K562 (cell line): ENCODE data around the gene AHR.

ENCODE experiments used
- CBX5 ChIP-seq: IDR thresholded peaks from 2 replicates; pipeline ENCODE4 v1.6.1; 2014; ENCODE audit warnings: low read depth, borderline replicate concordance
- NFXL1 ChIP-seq: fragments of 450-650 bp; formaldehyde crosslinking; IDR thresholded peaks from 2 replicates; pipeline ENCODE4 v1.4.0; 2021; ENCODE audit warnings: mild to moderate bottlenecking
- SMAD1 ChIP-seq: fragments of 150-350 bp; IDR thresholded peaks from 2 replicates; pipeline ENCODE4 v1.6.1; 2014; ENCODE audit warnings: low read length, low read depth; ENCODE audit not compliant: partially characterized antibody
- SP1 ChIP-seq: sonication (generic); formaldehyde crosslinking; IDR thresholded peaks from 2 replicates; pipeline ENCODE4 v1.8.1; 2022; ENCODE audit warnings: mild to moderate bottlenecking, missing genetic modification reagents
- SRSF1 ChIP-seq: fragments of 200-400 bp; formaldehyde crosslinking; IDR thresholded peaks from 2 replicates; pipeline ENCODE4 v1.6.1; 2017; ENCODE audit warnings: mild to moderate bottlenecking, low read depth, low read length, moderate library complexity
- TAF1 ChIP-seq: IDR thresholded peaks from 2 replicates; pipeline ENCODE4 v1.6.1; 2011; ENCODE audit warnings: mild to moderate bottlenecking, low read length, moderate library complexity; ENCODE audit not compliant: insufficient read depth, control insufficient read depth, severe bottlenecking; ENCODE audit errors: extremely low read depth
- TF ChIP-seq, protein P1 (sequence below), 2 experiments: fragments of 450-650 bp in 1 of 2; sonication (generic) in 1 of 2; formaldehyde crosslinking in 1 of 2; IDR thresholded peaks in 1 of 2; conservative IDR thresholded peaks in 1 of 2; 2 replicates each; pipeline versions ENCODE4 v1.6.1 to v1.8.1; 2016 to 2023; ENCODE audit warnings: mild to moderate bottlenecking in 2 of 2, moderate library complexity in 2 of 2, inconsistent platforms in 1 of 2, missing genetic modification reagents in 1 of 2

DNA sequence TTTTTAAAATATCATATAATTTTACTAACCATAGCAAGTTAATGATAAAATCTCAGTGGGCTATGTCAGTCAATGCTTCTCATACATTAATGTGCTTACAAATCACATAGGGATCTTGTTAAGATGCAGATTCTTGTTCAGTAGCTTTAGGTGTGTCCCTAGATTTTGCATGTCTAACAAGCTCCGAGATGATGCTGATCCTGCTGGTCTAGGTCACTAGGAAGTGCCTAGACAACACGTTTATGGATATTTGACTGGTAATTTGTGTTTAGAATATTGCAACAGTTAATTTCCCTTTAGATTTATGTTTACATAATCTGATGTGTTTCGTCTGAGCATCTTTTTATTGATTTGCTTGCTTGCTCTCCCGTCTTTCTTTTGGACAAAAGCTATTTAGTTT, 12.7 kb downstream of the AHR start:
- TF ChIP-seq SP1, result no peak
- no peak for TF ChIP-seq SMAD1
- TF ChIP-seq NFXL1 (CRISPR knock-in tag), result no peak
- TF ChIP-seq SRSF1, result no peak
- no peak for TF ChIP-seq CBX5
- TF ChIP-seq, protein P1, sequence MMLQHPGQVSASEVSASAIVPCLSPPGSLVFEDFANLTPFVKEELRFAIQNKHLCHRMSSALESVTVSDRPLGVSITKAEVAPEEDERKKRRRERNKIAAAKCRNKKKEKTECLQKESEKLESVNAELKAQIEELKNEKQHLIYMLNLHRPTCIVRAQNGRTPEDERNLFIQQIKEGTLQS (IDR thresholded peaks at IDR 0.05), result no peak
- TF ChIP-seq, protein P1 (CRISPR knock-in tag; conservative IDR thresholded peaks at IDR 0.05), result no peak
- TF ChIP-seq TAF1, result no peak
